Astrocyte (in vitro differentiated cells and primary cell): ENCODE data around the gene TLNRD1. TPM values are rescaled to one million over a fixed set of nuclear protein-coding genes. Genes with fewer than 3 reads are reported as not detected.

Source experiments
- DNase-seq: peaks from one replicate; pipeline ENCODE4 v3.0.0-alpha.2; 2010; ENCODE audit warnings: low read depth
- FAIRE-seq: peaks from 2 replicates; lab custom pipeline; 2011; peaks lifted over from hg19 to GRCh38; lab: Jason Lieb, UNC
- H2AFZ ChIP-seq: 2 replicates; pipeline ENCODE4 v1.6.0; 2012; ENCODE audit warnings: low read depth, low read length, inconsistent platforms
- H3K27ac ChIP-seq: 2 replicates; pipeline ENCODE4 v1.5.1; 2011; ENCODE audit warnings: low read depth, low read length, inconsistent platforms
- H3K27me3 ChIP-seq: 2 replicates; pipeline ENCODE4 v1.6.0; 2011; ENCODE audit warnings: low read length, inconsistent platforms; ENCODE audit not compliant: insufficient read depth
- H3K36me3 ChIP-seq: 2 replicates; pipeline ENCODE4 v1.5.1; 2011; ENCODE audit warnings: low read length, inconsistent platforms; ENCODE audit not compliant: insufficient read depth
- H3K4me1 ChIP-seq: 2 replicates; pipeline ENCODE4 v1.5.1; 2011; ENCODE audit warnings: low read length, inconsistent platforms; ENCODE audit not compliant: insufficient read depth
- H3K4me2 ChIP-seq: 2 replicates; pipeline ENCODE4 v1.6.0; 2012; ENCODE audit warnings: low read length, inconsistent platforms
- H3K4me3 ChIP-seq: 2 replicates; pipeline ENCODE4 v1.5.1; 2011; ENCODE audit warnings: low read depth, mild to moderate bottlenecking, low read length, inconsistent platforms; ENCODE audit not compliant: insufficient read depth
- H3K79me2 ChIP-seq: 2 replicates; pipeline ENCODE4 v1.6.0; 2012; ENCODE audit warnings: mild to moderate bottlenecking, low read length, inconsistent platforms; ENCODE audit not compliant: insufficient read depth
- H3K9ac ChIP-seq: 2 replicates; pipeline ENCODE4 v1.6.0; 2012; ENCODE audit warnings: mild to moderate bottlenecking, low read length, inconsistent platforms
- H3K9me3 ChIP-seq: 2 replicates; pipeline ENCODE4 v1.5.1; 2012; ENCODE audit warnings: low read depth, mild to moderate bottlenecking, low read length, inconsistent platforms; ENCODE audit not compliant: insufficient read depth
- H4K20me1 ChIP-seq: 2 replicates; pipeline ENCODE4 v1.6.0; 2012; ENCODE audit warnings: low read length, inconsistent platforms; ENCODE audit not compliant: insufficient read depth
- H3K27ac Mint-ChIP-seq: one replicate; pipeline ENCODE4 v1.8.0; 2021; ENCODE audit warnings: mild to moderate bottlenecking, mixed read lengths; ENCODE audit not compliant: unreplicated experiment
- H3K27me3 Mint-ChIP-seq: one replicate; pipeline ENCODE4 v1.8.0; 2021; ENCODE audit warnings: low read depth, mixed read lengths; ENCODE audit not compliant: unreplicated experiment
- H3K36me3 Mint-ChIP-seq: one replicate; pipeline ENCODE4 v1.8.0; 2021; ENCODE audit warnings: low read depth, mixed read lengths; ENCODE audit not compliant: unreplicated experiment
- H3K4me1 Mint-ChIP-seq: one replicate; pipeline ENCODE4 v1.8.0; 2021; ENCODE audit warnings: low read depth, mixed read lengths; ENCODE audit not compliant: unreplicated experiment
- H3K4me3 Mint-ChIP-seq: one replicate; pipeline ENCODE4 v1.8.0; 2021; ENCODE audit warnings: mild to moderate bottlenecking, moderate library complexity, mixed read lengths; ENCODE audit not compliant: unreplicated experiment
- H3K9me3 Mint-ChIP-seq: one replicate; pipeline ENCODE4 v1.8.0; 2021; ENCODE audit warnings: mild to moderate bottlenecking, mixed read lengths; ENCODE audit not compliant: unreplicated experiment
- CTCF ChIP-seq: IDR thresholded peaks from 2 replicates; pipeline ENCODE4 v1.5.1; 2011; ENCODE audit warnings: low read depth, mild to moderate bottlenecking, inconsistent platforms, low read length, moderate library complexity; ENCODE audit not compliant: insufficient read depth
- EZH2 ChIP-seq: IDR thresholded peaks from 2 replicates; pipeline ENCODE4 v1.6.1; 2012; ENCODE audit warnings: mild to moderate bottlenecking, low read length, inconsistent platforms; ENCODE audit not compliant: insufficient read depth
- total RNA-seq: library from RNA; stranded (reverse); gene quantifications from 2 replicates; pipeline ENCODE4 v1.2.1, GENCODE V29; 2021

TLNRD1 gene
- total RNA-seq, 1 donor from 2014 or later: 24.2 TPM

DNA sequence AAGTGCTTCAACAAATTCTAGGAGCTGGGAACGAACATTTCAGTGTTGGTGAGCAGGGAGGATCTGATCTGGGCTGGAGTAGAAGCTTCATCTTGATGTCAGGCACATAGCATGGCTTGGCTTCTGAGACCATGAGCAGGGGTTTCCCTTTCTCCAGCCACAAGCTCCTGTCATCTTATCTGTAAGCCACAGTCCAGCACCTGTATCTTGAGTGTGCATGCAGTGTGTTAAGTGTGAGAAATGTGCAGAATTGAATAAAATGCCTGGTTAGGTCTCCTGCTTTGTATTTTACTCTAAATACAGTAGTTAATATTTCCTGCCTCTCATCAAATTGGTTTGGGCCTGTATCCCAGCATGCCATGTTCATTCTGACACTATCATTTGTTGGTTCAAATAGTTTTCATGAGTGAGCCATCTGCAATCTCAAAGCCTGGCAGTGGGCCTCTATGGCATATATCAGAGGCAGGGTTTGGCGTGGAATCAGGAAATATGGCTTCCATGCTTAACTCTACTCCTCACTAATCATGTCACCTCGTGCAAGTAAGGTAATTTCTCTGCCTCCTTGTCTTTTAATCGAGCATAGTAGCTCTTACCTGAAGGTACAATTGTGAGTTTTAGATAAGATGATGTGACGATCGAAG is 43.3 kb downstream of the TLNRD1 start:
- no peaks in the 10 kb centered on the region for H3K36me3 Mint-ChIP-seq
- no peaks in the 10 kb centered on the region for H3K36me3 ChIP-seq
- H3K4me2 ChIP-seq: no peak overlapping the region
- no peaks in the 10 kb centered on the region for H3K79me2 ChIP-seq
- no peak overlapping the region for H3K9ac ChIP-seq
- TF ChIP-seq CTCF (no peak), EZH2 (no peak)
- no peak overlapping the region for H3K27ac ChIP-seq
- H3K27me3 Mint-ChIP-seq: peaks cover 5% of the 10 kb centered on the region
- no peak for FAIRE-seq
- H3K9me3 Mint-ChIP-seq: peaks cover 10% of the 10 kb centered on the region
- peaks cover 2% of the 10 kb centered on the region for H3K4me1 Mint-ChIP-seq
- no peak overlapping the region for H3K4me3 ChIP-seq
- DNase-seq: no peak
- no peaks in the 10 kb centered on the region for H3K4me1 ChIP-seq
- no peak overlapping the region for H3K27ac Mint-ChIP-seq
- no peaks in the 10 kb centered on the region for H3K27me3 ChIP-seq
- no peaks in the 10 kb centered on the region for H4K20me1 ChIP-seq
- no peaks in the 10 kb centered on the region for H3K9me3 ChIP-seq
- no peak overlapping the region for H2AFZ ChIP-seq
- H3K4me3 Mint-ChIP-seq: no peak overlapping the region

GRCh38 chr15:81046290-81046689 is 45.6 kb downstream of the TLNRD1 start:
- no peak overlapping the region for H2AFZ ChIP-seq
- DNase-seq (no peak), FAIRE-seq (no peak)
- Mint-ChIP-seq H3K4me1 (no peaks in the 10 kb centered on the region), H3K9me3 (peaks cover 8% of the 10 kb centered on the region), H3K36me3 (no peaks in the 10 kb centered on the region), H3K4me3 (no peak overlapping the region), H3K27ac (no peak overlapping the region), H3K27me3 (no peaks in the 10 kb centered on the region)
- no peaks in the 10 kb centered on the region for H3K36me3 ChIP-seq
- H3K4me1 ChIP-seq: no peaks in the 10 kb centered on the region
- no peak for TF ChIP-seq CTCF
- no peak for TF ChIP-seq EZH2
- no peak overlapping the region for H3K27ac ChIP-seq
- H3K9ac ChIP-seq: no peak overlapping the region
- no peaks in the 10 kb centered on the region for H3K27me3 ChIP-seq
- H3K4me3 ChIP-seq: no peak overlapping the region
- no peaks in the 10 kb centered on the region for H3K79me2 ChIP-seq
- no peaks in the 10 kb centered on the region for H3K9me3 ChIP-seq
- no peak overlapping the region for H3K4me2 ChIP-seq
- no peaks in the 10 kb centered on the region for H4K20me1 ChIP-seq

DNA sequence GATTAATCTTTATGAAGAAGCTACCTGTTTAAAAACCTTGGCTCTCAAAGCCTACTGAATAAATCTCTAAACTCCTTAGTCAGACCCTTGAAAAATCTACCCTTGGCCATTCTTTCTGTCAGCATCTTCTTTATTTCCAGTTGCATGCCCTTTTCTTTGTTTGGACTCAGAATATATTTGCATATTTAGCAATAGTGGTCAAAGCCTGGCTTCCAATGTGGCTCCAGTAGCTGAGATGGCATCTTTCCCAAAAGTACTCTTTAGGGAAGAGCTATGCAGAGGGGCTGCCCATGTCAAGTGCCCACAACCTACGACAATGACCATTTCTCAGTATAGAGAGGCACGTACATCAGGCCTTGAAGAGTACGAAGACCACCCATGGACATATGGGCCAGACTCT is 47.2 kb downstream of the TLNRD1 start:
- Mint-ChIP-seq H3K36me3 (no peaks in the 10 kb centered on the region), H3K4me3 (no peak overlapping the region), H3K9me3 (peaks cover 8% of the 10 kb centered on the region), H3K27ac (no peak overlapping the region), H3K27me3 (no peaks in the 10 kb centered on the region), H3K4me1 (no peaks in the 10 kb centered on the region)
- DNase-seq (no peak), FAIRE-seq (no peak)
- no peaks in the 10 kb centered on the region for H4K20me1 ChIP-seq
- no peak overlapping the region for H3K9ac ChIP-seq
- no peaks in the 10 kb centered on the region for H3K4me1 ChIP-seq
- no peak overlapping the region for H3K4me2 ChIP-seq
- TF ChIP-seq EZH2 (no peak), CTCF (no peak)
- no peaks in the 10 kb centered on the region for H3K36me3 ChIP-seq
- no peak overlapping the region for H3K27ac ChIP-seq
- no peaks in the 10 kb centered on the region for H3K27me3 ChIP-seq
- H3K4me3 ChIP-seq: no peak overlapping the region
- H2AFZ ChIP-seq: no peak overlapping the region
- H3K9me3 ChIP-seq: no peaks in the 10 kb centered on the region
- H3K79me2 ChIP-seq: no peaks in the 10 kb centered on the region
